Cerebellar cortex (tissue), 1 donor: ENCODE data around the gene TIGD4.
"Not testable (repeated sequence)": the region's sequence is repeated elsewhere in the genome, so short reads cannot be mapped to it uniquely, and the experiment has no call there.

ENCODE experiments used
- DNase-seq: peaks from one replicate; pipeline ENCODE4 v3.0.0-alpha.2; 2015; ENCODE audit warnings: low spot score

The TIGD4 gene

DNA sequence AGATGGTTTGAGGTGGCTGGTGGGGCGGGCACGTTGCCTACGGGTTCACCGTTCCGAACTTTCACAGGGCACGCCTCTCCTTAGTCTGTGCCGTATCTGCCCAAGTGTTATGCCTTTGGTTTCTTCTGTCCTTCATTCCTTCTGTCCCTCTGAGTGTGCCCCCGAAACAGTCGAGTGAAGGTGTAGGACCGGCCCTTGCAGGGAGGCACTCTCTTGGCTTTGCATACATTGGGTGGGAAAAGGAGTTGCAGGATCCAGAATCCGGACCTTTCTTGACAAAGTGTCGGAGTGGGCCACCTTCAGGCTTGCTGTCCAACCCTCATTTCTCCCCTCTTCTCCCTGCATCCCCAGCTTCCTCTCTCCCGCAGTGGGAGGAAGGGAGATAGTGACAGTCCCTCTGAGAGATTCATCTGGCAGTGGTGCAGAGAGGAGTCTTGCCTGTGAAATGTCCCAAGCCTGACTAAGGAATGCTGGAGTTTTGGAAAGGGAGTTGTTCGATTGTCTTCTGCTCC, 793 bp upstream of the TIGD4 start:
- no peak for DNase-seq

DNA sequence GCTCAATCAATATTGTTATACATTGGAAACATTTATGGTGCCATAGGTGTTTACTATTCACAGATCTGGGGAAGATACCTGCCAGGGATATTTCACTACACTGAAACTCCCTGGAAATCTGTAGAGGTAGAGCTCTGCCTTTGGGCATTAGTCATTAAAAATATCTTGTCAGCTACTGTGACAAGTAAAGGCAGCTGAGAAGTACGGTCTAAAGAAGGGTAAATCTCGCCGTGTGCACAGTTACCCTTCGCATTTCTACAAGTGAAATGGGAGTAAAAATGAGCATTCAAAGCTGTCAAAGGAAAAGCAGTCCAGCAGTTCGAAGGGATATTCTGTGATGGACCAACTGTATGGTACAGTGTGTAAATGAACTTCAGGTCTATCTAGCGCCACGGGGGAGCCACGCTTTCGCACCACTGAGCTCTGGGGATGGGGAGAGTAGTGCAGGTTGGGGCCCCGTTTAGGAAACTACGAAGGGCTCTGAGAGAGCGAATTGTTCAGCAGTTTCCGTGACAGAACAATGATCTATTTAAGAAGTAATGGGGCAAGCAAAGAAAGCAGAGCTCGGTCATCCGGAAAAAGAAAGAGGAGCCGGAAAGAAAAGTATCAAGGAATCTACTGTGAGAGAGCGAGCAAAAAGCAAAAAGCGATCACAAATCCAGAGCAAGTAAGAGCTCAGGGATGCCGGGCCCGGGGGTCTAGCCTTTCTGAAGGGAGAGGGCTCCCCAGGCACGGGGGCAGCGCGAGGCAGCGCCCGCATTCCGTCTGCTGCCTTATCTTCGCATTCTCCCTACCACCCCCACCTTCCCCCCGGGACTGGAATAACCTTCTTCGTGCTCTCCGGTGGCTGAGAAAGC, 646 bp downstream of the TIGD4 start:
- peak; percentile 49 for DNase-seq

DNA sequence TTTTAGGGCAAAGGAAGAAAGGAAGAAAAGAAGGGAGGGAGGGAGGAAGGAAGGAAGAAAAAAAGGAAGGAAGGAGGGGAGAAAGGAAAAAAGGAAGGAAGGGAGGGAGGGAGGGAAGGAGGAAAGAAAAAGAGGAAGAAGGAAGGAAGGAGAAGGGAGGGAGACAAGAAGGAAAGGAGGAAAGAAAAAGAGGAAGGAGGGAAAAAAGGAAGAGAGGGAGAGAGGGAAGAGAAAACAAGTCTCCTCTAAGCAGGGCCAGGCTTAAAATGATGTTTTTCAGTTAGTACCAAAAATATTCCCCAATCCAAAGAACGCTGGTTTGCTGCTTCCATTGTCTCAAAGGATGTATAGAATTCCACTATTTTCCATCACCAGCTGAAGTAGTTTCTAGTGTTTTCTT, 2.0 kb downstream of the TIGD4 start:
- no peak for DNase-seq

DNA sequence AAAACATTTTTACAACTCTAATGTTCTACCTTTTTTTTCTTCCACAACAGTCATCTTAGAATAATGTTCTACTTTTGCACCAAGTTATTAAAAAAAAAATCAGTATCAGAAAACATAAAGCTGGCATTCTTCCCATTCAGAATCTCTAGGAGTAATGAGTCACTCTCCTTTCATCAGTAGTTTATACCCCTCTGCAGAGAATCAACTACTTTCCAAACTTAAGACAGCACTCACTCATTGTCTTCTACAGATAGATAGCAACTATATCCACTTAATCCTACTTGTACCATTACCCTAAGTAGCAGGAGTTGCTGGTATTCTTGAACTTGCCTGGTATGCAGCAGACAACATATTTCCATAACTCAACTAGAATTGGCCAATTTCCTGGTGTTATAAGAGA, 3.2 kb downstream of the TIGD4 start:
- DNase-seq = no peak

DNA sequence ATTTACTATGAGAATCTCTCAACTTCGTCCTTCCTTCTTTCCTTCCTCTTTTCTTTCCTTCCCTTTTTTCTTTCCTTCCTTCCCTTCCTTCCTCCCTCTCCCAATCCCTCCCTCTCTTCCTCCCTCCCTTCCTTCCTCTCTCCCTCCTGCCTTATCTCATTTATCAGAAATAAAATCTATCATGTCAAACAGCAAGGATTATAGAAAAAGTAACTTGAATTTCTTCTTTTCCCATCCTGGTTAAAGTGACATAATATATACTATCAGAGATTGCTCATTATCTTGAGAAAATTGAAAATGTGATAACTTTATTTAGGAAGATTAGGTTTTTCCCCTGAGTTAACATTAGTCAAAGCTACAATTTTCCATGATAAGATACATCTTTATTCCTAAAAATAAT, 5.6 kb downstream of the TIGD4 start:
- DNase-seq = no peak

DNA sequence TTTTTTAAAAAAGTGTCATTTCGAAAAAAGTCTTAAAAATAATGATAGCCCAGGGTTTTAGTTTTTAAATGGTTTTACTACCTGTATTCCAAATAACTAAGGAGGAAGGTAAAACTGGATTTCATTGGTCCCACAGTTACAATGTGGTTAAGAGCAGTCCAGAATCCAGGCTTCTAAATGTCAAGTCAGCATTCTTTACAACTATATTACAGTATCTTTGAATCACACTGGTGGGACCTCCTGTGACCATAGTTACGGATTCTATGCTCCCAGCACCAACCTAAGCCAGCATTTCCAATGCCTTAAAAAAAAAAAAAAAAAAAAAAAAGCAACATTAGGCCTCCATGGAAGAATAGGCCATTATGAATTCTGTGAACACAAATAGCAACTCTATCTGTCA, 6.2 kb downstream of the TIGD4 start:
- no peak for DNase-seq

DNA sequence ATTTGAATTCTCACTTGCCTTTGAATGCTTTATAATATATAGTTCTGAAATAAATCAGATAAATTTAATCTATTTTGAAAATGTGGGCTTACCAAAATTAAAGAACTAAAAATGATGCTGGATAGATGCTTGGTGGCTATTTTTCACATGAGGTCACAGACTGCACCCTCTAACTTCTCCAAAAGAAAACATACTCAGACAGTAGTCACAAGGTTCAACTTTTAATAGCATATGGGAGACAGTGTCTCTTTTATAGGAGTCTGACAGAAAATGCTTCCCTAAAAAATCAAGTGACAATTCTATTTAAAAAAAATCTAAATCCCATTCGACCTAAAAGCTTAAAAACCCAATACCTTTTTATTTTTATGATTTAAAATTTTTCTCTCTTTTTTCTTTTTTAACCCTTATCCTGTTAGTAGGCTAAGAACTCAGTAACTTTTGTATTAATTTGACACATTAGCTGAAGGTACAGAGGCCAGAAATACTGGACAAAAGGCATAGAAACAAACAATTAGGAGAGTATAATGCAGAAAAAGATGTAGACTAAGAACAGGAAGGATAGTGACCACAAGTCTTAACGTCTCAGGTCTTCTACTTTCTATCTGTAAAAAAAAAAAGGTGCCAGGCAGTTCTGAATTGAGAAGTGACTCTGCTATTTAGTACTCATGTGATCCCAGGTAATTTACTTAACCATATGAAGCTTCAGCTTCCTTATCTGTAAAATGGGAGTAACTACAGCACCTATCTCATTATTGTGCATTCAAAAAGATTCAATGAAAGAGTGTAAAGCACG, 7.6 kb downstream of the TIGD4 start:
- DNase-seq = no peak

DNA sequence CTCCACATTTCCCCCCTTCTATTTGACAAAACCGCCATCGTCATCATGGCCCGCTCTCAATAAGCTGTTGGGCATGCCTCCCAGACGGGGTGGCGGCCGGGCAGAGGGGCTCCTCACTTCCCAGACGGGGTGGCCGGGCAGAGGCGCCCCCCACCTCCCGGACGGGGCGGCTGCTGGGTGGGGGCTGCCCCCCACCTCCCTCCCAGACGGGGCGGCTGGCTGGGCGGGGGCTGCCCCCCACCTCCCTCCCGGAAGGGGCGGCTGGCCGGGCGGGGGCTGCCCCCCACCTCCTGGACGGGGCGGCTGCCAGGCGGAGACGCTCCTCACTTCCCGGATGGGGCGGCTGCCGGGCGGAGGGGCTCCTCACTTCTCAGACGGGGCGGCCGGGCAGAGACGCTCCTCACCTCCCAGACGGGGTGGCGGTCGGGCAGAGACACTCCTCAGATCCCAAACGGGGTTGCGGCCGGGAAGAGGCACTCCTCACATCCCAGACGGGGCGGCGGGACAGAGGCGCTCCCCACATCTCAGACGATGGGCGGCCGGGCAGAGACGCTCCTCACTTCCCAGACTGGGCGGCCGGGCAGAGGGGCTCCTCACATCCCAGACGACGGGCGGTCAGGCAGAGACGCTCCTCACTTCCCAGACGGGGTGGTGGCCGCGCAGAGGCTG, 14.3 kb downstream of the TIGD4 start:
- not testable (repeated sequence) for DNase-seq

DNA sequence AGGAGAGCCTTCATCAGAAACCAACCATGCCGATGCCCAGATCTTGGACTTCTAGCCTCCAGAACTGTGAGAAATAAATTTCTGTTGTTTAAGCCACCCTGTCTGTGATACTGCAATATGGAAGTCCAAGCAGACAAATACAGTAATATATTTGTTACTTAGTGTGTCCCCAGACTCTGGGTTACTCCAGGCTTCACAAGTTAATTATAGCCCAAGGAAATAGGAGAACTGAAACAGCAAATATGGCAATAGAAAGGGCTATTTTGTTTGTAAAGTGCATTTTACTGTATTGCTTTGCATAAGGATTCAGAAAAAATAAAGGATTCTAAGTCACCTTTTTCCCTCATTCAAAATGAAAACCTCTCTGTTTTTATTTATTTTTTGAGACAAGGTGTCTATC, 15.7 kb downstream of the TIGD4 start:
- no peak for DNase-seq

DNA sequence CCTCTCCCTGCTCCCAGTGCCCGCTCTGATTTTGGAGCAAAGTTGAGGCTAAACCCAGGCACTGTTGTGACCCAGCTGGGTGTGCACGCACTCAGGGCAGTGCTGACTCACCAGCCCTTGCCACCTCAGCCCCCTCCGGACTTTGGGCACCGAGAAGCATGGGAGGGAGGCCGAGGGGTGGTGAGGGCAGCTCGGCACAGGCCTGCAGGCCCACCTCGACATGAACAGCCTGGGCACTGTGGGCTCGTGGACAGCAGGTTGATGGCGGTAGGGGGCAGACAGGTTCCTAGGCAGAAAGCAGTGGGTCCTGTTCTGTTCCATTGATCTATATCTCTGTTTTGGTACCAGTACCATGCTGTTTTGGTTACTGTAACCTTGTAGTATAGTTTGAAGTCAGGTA, 30.9 kb downstream of the TIGD4 start:
- no peak for DNase-seq

DNA sequence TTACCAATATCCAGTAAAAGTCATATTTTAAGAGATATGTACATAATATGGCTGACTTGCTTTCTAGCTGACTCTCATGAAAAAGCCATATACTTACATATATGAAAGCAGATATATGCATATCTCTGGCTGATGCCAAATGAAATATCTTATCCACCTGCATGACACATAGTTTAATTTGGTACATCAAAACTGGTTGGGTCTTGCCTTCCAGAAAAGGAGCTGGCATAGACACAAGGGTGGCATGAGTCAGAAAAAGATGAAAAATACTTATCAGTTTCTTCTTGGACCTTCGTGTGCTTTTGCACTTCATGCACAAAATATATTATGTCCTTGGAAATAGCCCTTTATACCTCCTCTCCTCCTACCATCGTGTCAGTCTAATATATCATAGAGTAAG, 32.1 kb downstream of the TIGD4 start:
- no peak for DNase-seq

DNA sequence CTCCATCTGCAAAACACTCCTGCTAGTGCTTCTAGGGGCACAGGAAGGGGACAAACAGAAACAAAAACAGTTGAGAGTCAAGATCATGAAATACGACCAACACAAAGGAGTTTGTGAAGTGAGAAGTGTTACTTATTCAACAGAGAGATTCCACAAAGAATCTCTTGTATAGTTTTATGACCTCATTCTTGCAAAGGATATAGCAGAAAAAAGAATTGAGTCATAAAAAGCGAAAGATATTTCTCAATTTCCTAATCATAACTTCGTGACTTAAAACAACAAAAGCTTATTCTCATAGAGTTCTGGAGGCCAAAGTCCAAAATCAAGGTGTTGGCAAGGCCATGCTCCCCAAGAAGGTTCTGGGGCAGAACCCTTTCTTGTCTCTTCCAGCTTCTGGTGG, 40.7 kb downstream of the TIGD4 start:
- no peak for DNase-seq

DNA sequence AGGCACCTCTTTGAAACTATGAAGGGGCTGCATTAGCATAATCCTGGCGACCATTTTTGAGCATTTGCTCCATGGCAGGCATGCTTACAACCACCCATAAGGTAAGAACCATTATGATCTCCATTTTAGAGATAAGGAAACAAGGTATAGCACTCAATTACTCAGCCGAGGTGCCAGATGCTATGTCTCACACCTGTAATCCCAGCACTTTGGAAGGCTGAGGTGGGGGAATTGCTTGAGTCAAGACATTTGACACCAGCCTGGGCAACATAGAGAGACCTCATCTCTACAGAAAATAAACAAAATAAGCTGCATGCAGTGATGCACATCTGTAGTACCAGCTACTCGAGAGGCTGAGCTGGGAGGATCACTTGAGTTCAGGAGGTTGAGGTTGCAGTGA, 43.6 kb downstream of the TIGD4 start:
- DNase-seq = no peak

DNA sequence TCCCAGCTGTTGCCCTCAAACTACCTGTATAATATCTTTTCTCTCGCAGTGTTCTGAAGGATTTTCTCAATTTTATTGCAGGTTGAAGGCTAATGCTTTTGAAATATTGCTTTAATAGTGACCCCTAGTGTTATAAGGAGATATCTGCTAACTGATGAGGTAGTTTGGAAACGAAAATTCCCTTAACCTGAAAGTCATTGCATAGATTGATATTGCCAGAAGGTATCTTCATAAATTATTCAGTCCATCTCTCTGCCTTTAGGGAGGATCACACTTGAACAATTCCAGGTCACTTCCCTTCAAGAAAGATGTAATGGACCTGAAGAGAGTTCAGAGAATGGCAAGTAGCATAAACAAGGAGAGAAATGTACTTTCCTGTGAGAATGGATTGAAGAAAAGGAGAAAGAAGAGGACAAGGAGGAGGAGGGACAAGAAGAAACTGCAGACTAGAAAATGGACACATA, 44.1 kb downstream of the TIGD4 start:
- DNase-seq = peak; percentile 22

DNA sequence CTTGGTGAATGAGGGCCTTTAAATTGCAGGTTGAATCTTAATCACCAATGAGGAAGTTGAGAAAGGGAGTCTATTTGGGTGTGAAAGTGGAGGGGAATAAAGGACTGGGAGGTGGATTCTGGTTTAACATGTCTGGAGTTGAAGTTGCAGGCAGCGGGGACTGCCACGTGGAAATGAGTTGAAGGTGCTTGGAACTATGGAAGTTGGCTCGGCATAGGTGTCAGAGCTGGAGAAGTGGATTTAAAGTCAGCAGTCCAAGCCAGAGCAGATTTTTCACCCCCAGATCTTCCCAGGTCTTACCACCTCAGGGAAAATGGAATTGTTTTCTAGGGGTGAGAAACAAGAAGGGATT, 44.9 kb downstream of the TIGD4 start:
- no peak for DNase-seq

DNA sequence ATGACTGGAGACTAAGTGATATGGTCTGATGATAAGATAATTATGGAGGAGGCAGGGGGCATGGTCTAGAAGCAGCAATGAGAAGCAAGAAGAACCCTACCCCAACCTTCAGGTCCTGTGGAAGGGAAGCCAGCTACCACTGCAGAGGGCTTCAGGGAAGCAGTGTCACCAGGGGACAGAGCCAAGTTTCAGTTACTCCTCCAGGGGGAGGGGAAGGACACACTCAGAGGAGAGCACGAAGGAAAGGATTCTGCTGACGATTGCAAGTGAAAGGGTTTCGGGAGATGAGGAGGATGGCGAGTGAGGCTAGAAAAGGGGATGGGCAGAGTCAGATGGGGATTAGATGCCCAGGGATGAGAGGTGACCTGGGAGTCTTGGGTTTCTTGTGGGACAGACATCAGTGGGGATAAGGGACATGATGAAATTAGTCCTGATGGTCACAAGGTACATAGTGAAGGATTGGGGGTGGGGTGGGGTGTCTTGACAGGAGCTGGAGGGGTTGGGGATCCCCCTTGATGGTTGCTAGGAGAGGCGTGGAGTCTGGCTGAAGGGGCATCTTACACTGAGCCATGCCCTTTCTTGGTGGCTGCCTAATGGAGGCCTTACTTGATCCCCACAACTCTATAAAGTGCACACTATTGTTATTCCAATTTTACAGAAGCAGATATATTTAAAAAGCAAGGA, 45.4 kb downstream of the TIGD4 start:
- no peak for DNase-seq

DNA sequence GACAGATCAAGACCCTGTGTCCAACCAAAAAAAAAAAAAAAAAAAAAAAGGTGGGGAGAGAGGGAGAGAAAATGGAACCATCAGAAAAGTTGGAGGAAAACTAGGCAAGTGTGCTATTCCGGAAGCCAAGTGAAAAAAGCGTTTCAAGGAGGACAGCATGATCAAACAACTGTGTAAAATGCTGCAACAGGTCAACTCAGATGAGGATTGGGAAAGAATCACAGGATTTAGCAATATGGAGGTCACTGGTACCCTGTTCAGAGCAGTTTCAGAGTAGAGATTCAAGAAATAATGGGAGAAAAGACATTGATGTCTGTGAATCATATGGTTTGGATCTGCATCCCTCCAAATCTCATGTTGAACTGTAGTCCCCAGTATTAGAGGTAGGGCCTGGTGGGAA, 47.5 kb downstream of the TIGD4 start:
- DNase-seq = no peak

DNA sequence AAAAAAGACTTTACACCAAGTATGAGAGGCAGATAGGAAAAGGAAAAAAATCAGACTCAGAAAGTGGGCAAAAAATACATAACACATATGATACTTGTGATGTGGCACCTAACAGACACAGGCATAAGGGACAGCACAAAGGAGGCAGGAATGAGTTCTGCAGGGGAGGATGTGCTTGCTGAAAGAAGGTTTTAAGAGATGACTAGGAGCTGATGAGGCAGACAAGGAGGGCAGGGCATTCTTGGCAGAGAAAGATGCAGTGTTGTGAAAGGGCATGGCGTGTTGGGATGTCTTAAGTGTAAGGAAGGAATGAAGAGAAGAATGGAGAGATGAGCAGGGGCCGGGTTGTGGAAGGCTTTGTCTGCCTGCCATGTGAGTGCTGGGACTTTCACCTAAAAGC, 50.1 kb downstream of the TIGD4 start:
- no peak for DNase-seq

DNA sequence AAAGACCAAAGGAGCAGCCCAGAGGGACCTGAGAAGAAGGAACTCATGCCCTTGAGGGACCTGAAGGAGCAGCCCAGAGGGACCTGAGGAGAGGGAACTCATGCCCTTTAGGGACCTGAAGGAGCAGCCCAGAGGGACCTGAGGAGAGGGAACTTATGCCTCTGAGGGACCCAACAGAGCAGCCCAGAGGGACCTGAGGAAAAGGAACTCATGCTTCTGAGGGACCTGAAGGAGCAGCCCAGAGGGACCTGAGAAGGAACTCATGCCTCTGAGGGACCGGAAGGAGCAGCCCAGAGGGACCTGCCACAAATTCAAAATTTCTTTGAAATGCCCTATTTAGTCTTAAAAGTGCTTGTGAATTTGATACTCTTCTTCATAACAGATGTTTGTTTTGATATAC, 51.2 kb downstream of the TIGD4 start:
- DNase-seq = no peak

DNA sequence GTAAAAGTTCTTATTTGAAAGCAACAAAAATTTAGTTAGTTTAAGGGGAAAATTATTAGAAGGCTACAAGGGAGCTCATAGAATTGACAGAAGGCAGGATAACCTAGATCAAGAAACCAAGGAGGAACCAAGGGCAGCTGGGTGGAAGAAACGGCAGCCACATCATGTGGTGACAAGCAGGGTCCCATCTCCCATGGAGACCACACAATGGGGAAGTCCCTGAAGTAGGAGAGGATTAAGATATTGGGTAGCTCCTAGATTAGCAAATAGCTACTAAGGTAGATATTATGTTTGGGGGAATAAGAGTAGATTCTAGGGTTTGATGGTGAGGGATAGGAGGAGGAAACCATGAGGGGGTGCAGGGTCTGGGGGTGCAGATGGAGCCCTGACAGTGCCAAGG, 51.7 kb downstream of the TIGD4 start:
- no peak for DNase-seq

DNA sequence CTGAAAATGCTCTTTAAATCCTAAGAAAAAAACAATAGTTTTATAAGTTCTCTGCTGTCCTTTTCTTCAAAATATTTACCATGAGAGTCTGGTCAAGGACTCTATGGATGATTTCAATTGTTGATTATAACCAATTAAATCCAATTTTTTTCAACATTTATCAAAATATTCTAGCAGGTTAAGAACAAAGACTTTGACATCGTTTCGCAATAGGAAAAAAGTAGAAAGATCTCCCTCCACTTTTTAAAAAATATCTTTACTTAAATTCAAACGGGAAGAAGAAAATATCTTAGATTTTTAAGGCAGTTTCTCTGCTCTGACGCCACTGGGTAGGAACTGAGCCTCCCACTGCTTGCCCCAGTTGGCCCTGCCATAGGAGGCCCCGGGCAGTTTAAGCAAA, 55.0 kb downstream of the TIGD4 start:
- DNase-seq = no peak

DNA sequence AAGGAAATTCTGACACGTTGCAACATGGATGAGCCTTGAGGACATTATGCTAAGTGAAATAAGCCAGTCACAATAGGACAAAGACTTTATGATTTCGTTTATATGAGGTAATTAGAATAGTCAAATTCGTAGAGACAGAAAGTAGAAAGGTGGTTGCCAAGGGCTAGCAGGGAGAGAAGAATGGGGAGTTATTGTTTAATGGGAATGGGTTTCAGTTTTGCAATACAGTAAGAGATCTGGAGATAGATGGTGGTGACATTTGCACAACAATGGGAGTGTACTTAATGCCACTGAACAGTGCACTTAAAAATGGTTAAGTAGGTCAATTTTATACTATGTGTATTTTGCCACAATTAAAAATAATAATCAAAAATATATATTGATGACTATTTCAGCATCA, 56.3 kb downstream of the TIGD4 start:
- no peak for DNase-seq
